Muscle layer of colon (tissue), 2 donors: ENCODE results near the gene FRAS1.

Experiments
- H3K27ac ChIP-seq: one replicate; pipeline ENCODE4 v1.7.0; 2013; ENCODE audit warnings: low read depth, mild to moderate bottlenecking, low read length, moderate library complexity
- H3K27me3 ChIP-seq, 2 donors: one replicate each; pipeline ENCODE4 v1.7.0; 2013; ENCODE audit warnings: low read length in 2 of 2, mild to moderate bottlenecking in 2 of 2; ENCODE audit not compliant: insufficient read depth in 2 of 2, control insufficient read depth in 1 of 2
- H3K36me3 ChIP-seq: one replicate; pipeline ENCODE4 v1.7.0; 2013; ENCODE audit warnings: mild to moderate bottlenecking, low read length; ENCODE audit not compliant: insufficient read depth
- H3K4me1 ChIP-seq: one replicate; pipeline ENCODE4 v1.7.0; 2013; ENCODE audit warnings: mild to moderate bottlenecking, low read length; ENCODE audit not compliant: insufficient read depth
- H3K4me3 ChIP-seq, 2 donors: one replicate each; pipeline ENCODE4 v1.7.0; 2013; ENCODE audit warnings: low read length in 2 of 2, low read depth in 1 of 2, mild to moderate bottlenecking in 1 of 2, moderate library complexity in 1 of 2
- H3K9ac ChIP-seq: one replicate; pipeline ENCODE4 v1.7.0; 2013; ENCODE audit warnings: low read length
- H3K9me3 ChIP-seq: one replicate; pipeline ENCODE4 v1.7.0; 2013; ENCODE audit warnings: mild to moderate bottlenecking, low read length
- donor health status: abdominal sarcoma.
- donor health status: Adenocarcinoma of cecum.

Gene FRAS1

DNA sequence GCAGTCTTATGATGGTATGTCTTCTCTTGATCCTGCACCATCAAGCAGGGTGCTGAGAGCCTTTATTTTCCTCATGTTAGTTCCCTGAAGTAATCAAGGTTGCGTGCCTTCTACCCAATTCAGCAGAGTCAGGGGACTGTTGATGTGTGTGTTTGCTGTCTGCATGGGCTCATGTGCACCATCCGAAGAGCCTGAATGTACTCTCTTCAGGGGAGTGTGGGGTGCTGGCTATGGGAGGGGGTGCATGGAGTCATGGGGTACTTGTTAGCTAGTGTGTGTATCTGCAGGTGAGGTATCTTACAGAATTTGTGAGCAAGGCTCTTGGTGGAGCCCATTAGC lies 340.1 kb downstream of the FRAS1 start:
- Histone ChIP-seq H3K4me3 (no peak overlapping the region), H3K9ac (no peak overlapping the region), H3K9me3 (no peaks in the 10 kb centered on the region), H3K27ac (no peak overlapping the region), H3K4me1 (no peaks in the 10 kb centered on the region), H3K36me3 (no peaks in the 10 kb centered on the region), H3K27me3 (no peaks in the 10 kb centered on the region)

DNA sequence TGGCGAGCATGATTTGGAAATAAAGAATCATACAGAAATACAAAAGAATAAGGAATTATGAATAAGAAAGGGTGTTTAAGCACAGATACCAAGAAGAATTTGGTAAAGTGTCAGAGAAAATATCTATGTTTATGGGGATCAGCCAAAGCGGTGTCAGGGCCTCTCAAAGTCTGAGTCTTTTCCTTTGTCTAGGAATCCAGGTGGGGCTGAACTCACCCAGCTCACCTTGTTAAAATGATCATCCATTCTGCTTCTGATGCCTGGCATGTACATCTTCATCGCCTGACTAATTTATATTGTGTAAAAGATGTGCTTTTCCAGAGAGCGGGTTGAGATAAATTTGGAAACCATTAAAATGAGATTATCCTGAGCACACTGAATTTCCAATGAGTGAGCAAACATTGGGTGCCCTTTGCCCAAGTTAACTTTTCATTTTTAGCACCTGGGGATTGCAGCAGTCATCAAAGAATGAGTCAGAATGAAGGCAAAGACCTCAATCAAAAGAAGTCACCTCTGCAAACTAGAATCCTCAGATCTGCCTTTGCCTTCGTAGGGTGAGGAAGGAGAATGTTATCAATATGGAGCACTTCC lies 352.6 kb downstream of the FRAS1 start:
- Histone ChIP-seq H3K9ac (no peak overlapping the region), H3K4me1 (no peaks in the 10 kb centered on the region), H3K4me3 (no peak overlapping the region), H3K9me3 (no peaks in the 10 kb centered on the region), H3K27ac (no peak overlapping the region), H3K36me3 (no peaks in the 10 kb centered on the region), H3K27me3 (no peaks in the 10 kb centered on the region)

DNA sequence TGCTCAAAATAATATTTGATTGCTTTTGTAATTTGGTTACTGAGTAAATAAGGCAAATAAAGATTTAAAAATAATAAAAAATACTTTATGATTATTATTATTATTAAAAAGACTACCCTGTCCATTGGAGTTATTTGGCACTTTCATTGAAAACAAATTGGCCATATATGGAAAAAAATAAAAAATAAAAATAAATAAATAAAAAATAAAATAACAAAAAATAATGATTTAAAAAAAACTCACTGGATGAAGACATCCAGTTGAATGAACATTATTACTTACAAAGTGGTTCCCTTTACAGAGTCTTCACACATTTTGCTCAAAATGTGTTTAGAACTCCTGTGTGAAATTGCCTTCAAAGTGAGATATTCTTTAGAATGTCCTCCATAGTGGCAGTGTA lies 353.1 kb downstream of the FRAS1 start:
- H3K4me3 ChIP-seq = no peak overlapping the region
- H3K9me3 ChIP-seq = no peaks in the 10 kb centered on the region
- H3K9ac ChIP-seq = no peak overlapping the region
- no peak overlapping the region for H3K27ac ChIP-seq
- H3K4me1 ChIP-seq = no peaks in the 10 kb centered on the region
- H3K36me3 ChIP-seq = no peaks in the 10 kb centered on the region
- H3K27me3 ChIP-seq = no peaks in the 10 kb centered on the region

DNA sequence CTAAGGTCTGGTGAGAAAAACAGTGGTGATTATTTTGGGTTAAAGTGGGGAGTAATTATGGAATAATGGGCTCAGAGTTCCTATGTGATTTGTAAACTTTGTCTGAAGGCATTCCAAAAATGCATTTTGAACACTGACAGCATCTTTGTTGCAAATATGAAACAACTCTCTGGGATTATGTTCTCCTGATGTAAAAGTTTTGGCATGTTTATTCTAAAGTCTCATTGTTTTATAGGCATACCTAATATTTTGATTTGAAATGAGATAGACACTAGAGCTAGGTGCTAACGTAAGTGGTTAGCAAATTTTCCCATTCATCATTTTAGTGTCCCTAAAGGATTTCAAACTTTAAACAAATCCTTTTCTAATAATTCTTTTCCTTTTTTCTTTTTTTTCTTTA lies 353.6 kb downstream of the FRAS1 start:
- H3K9me3 ChIP-seq = no peaks in the 10 kb centered on the region
- H3K9ac ChIP-seq = no peak overlapping the region
- no peaks in the 10 kb centered on the region for H3K4me1 ChIP-seq
- no peak overlapping the region for H3K27ac ChIP-seq
- no peaks in the 10 kb centered on the region for H3K27me3 ChIP-seq
- no peaks in the 10 kb centered on the region for H3K36me3 ChIP-seq
- no peak overlapping the region for H3K4me3 ChIP-seq

DNA sequence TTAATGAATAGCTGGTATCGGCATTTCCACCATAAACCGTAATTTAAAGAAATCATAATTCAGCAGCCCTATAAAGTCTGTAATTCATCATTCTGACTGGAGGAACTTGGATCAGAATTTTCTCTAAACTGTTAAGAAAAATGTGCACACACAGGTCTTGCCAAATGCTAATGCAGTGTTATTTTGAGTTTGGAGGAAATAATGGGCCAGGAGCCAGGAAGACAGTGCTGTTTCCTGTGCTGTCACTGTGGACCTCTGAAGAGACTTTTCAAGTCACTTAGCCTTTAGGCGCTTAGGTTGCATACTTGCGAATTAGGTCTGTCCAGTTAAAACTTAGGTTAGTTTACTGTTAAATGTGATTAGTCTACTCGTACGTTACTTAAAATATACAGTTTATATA lies 357.0 kb downstream of the FRAS1 start:
- Histone ChIP-seq H3K27ac (no peak overlapping the region), H3K9ac (no peak overlapping the region), H3K27me3 (no peaks in the 10 kb centered on the region), H3K36me3 (no peaks in the 10 kb centered on the region), H3K9me3 (no peaks in the 10 kb centered on the region), H3K4me1 (no peaks in the 10 kb centered on the region), H3K4me3 (no peak overlapping the region)

- H3K27ac ChIP-seq = no peak overlapping the region
Observed at GRCh38 chr4:78417603-78418002, 360.5 kb downstream of the FRAS1 start.

GRCh38 chr4:78418406-78418805 lies 361.3 kb downstream of the FRAS1 start:
- H3K4me3 ChIP-seq = no peak overlapping the region
- no peak overlapping the region for H3K27ac ChIP-seq
- H3K9me3 ChIP-seq = no peaks in the 10 kb centered on the region
- no peaks in the 10 kb centered on the region for H3K27me3 ChIP-seq
- no peaks in the 10 kb centered on the region for H3K36me3 ChIP-seq
- H3K9ac ChIP-seq = no peak overlapping the region
- H3K4me1 ChIP-seq = no peaks in the 10 kb centered on the region

More at GRCh38 chr4:78417603-78418002, 360.5 kb downstream of the FRAS1 start:
- Histone ChIP-seq H3K27me3 (no peaks in the 10 kb centered on the region), H3K9me3 (no peaks in the 10 kb centered on the region), H3K4me1 (no peaks in the 10 kb centered on the region), H3K36me3 (no peaks in the 10 kb centered on the region), H3K9ac (no peak overlapping the region), H3K4me3 (no peak overlapping the region)

- Histone ChIP-seq H3K4me3 (no peak overlapping the region), H3K36me3 (no peaks in the 10 kb centered on the region), H3K27ac (no peak overlapping the region), H3K4me1 (no peaks in the 10 kb centered on the region), H3K9ac (no peak overlapping the region), H3K9me3 (no peaks in the 10 kb centered on the region), H3K27me3 (no peaks in the 10 kb centered on the region)
Observed at GRCh38 chr4:78423790-78424189, 366.7 kb downstream of the FRAS1 start.

DNA sequence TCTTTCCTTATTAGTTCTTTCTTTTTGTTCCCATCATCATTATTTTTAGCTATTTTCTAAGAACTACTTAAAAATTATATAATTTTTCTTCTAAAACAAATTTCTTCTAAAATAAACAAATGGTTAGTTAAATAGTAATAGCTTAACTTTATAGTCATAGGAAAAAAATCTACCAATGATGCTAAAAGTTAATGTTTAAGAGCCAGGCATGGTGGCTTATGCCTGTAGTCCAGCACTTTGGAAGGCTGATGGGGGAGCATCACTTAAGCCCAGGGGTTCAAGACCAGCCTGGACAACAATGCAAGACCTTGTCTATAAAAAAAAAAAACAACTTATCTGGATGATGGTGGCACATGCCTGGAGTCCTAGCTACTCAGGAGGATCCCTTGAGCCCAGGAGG lies 367.3 kb downstream of the FRAS1 start:
- H3K4me3 ChIP-seq = no peak overlapping the region
- no peak overlapping the region for H3K9ac ChIP-seq
- H3K27me3 ChIP-seq = no peaks in the 10 kb centered on the region
- no peaks in the 10 kb centered on the region for H3K4me1 ChIP-seq
- no peaks in the 10 kb centered on the region for H3K36me3 ChIP-seq
- H3K9me3 ChIP-seq = no peaks in the 10 kb centered on the region
- H3K27ac ChIP-seq = no peak overlapping the region

DNA sequence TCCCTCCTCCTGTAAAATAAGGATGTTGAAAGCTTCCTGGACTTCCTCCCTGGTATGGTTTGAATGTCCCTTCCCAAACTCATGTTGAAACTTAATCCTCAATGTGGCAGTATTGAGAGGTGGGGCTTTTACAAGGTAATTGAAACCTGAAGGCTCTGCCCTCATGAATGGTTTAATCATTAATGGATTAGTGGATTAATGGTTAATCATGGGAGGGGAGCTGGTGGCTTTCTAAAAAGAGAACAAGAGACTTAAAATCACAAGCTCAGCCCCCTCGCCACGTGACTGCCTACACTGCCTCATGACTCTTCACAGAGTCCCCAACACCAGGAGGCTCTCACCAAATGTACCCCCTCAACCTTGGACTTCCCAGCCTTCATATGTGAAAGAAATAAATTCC lies 369.8 kb downstream of the FRAS1 start:
- Histone ChIP-seq H3K4me1 (no peaks in the 10 kb centered on the region), H3K4me3 (no peak overlapping the region), H3K27ac (no peak overlapping the region), H3K36me3 (no peaks in the 10 kb centered on the region), H3K9me3 (no peaks in the 10 kb centered on the region), H3K27me3 (no peaks in the 10 kb centered on the region), H3K9ac (no peak overlapping the region)

GRCh38 chr4:78428996-78429395 lies 371.9 kb downstream of the FRAS1 start:
- no peaks in the 10 kb centered on the region for H3K9me3 ChIP-seq
- H3K36me3 ChIP-seq = no peaks in the 10 kb centered on the region
- H3K4me1 ChIP-seq = no peaks in the 10 kb centered on the region
- no peak overlapping the region for H3K27ac ChIP-seq
- no peaks in the 10 kb centered on the region for H3K27me3 ChIP-seq
- no peak overlapping the region for H3K4me3 ChIP-seq
- no peak overlapping the region for H3K9ac ChIP-seq

- Histone ChIP-seq H3K27me3 (no peaks in the 10 kb centered on the region), H3K36me3 (no peaks in the 10 kb centered on the region), H3K9ac (no peak overlapping the region), H3K4me1 (no peaks in the 10 kb centered on the region), H3K9me3 (no peaks in the 10 kb centered on the region), H3K27ac (no peak overlapping the region), H3K4me3 (no peak overlapping the region)
Observed at GRCh38 chr4:78432896-78433295, 375.8 kb downstream of the FRAS1 start.
